Measurements from ENCODE around the gene TM9SF1. TPM values are rescaled to one million over a fixed set of nuclear protein-coding genes. Genes with fewer than 3 reads are reported as not detected.

Gene TM9SF1
- total and polyA plus RNA-seq, 2 of the 13 experiments (the other 11 are each of a cell fraction or from before 2014, with no cell fraction given), result 83.2 to 110 TPM

GRCh38 chr14:24195186-24196070 is at the start of gene TM9SF1 (continued):
- TF ChIP-seq, protein P1, sequence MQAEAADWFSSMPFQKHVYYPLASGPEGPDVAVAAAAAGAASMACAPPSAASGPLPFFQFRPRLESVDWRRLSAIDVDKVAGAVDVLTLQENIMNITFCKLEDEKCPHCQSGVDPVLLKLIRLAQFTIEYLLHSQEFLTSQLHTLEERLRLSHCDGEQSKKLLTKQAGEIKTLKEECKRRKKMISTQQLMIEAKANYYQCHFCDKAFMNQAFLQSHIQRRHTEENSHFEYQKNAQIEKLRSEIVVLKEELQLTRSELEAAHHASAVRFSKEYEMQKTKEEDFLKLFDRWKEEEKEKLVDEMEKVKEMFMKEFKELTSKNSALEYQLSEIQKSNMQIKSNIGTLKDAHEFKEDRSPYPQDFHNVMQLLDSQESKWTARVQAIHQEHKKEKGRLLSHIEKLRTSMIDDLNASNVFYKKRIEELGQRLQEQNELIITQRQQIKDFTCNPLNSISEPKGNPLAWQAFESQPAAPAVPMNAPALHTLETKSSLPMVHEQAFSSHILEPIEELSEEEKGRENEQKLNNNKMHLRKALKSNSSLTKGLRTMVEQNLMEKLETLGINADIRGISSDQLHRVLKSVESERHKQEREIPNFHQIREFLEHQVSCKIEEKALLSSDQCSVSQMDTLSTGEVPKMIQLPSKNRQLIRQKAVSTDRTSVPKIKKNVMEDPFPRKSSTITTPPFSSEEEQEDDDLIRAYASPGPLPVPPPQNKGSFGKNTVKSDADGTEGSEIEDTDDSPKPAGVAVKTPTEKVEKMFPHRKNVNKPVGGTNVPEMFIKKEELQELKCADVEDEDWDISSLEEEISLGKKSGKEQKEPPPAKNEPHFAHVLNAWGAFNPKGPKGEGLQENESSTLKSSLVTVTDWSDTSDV (CRISPR knock-in tag; IDR thresholded peaks at IDR 0.05), result peak; percentile 99
- TF ChIP-seq MED1 (CRISPR knock-in tag; IDR thresholded peaks at IDR 0.05) (peak; percentile 86), TAF1 (CRISPR knock-in tag; IDR thresholded peaks at IDR 0.05) (peak; percentile 100), ZNF691 (CRISPR knock-in tag; IDR thresholded peaks at IDR 0.05; ENCODE audit: borderline replicate concordance, low read depth) (peak; percentile 97), PHF20 (CRISPR knock-in tag; IDR thresholded peaks at IDR 0.05) (no peak), ZNF317 (CRISPR knock-in tag; IDR thresholded peaks at IDR 0.05) (peak; percentile 91), EED (CRISPR knock-in tag; IDR thresholded peaks at IDR 0.05) (peak; percentile 100), ZMYM3 (CRISPR knock-in tag; IDR thresholded peaks at IDR 0.05) (peak; percentile 76), ZNF512 (CRISPR knock-in tag; IDR thresholded peaks at IDR 0.05) (peak; percentile 87), MTF2 (CRISPR knock-in tag; IDR thresholded peaks at IDR 0.05; ENCODE audit: borderline replicate concordance) (peak; percentile 7; the same call in 1 of the 2 replicates), MEF2D (CRISPR knock-in tag; IDR thresholded peaks at IDR 0.05) (peak; percentile 95), RAD21 (CRISPR knock-in tag; IDR thresholded peaks at IDR 0.05) (peak; percentile 52), PPARG (CRISPR knock-in tag; conservative IDR thresholded peaks at IDR 0.05) (peak; percentile 84), KLF15 (CRISPR knock-in tag; IDR thresholded peaks at IDR 0.05; ENCODE audit: borderline replicate concordance) (peak; percentile 95), ZNF326 (CRISPR knock-in tag; IDR thresholded peaks at IDR 0.05; ENCODE audit: borderline replicate concordance) (peak; percentile 87), MAFK (conservative IDR thresholded peaks at IDR 0.05 in 1 of 2, IDR thresholded peaks at IDR 0.05 in 1 of 2; ENCODE audit: low read length in 2 of 2) (no peak), STAT5B (CRISPR knock-in tag; IDR thresholded peaks at IDR 0.05) (peak; percentile 72; the same call in 1 of the 2 replicates), ZNF619 (CRISPR knock-in tag; IDR thresholded peaks at IDR 0.05) (peak; percentile 100), FOXJ3 (CRISPR knock-in tag; IDR thresholded peaks at IDR 0.05; ENCODE audit: borderline replicate concordance) (peak; percentile 77), NFIB (CRISPR knock-in tag; IDR thresholded peaks at IDR 0.05; ENCODE audit: borderline replicate concordance) (peak; percentile 92; the same call in 1 of the 2 replicates), ZNF33B (CRISPR knock-in tag; IDR thresholded peaks at IDR 0.05) (peak; percentile 99), POLR2AphosphoS2 (IDR thresholded peaks at IDR 0.05; ENCODE audit: low read depth, low read length) (no peak; the same call in 1 of the 2 replicates)
- TF ChIP-seq, protein P2, sequence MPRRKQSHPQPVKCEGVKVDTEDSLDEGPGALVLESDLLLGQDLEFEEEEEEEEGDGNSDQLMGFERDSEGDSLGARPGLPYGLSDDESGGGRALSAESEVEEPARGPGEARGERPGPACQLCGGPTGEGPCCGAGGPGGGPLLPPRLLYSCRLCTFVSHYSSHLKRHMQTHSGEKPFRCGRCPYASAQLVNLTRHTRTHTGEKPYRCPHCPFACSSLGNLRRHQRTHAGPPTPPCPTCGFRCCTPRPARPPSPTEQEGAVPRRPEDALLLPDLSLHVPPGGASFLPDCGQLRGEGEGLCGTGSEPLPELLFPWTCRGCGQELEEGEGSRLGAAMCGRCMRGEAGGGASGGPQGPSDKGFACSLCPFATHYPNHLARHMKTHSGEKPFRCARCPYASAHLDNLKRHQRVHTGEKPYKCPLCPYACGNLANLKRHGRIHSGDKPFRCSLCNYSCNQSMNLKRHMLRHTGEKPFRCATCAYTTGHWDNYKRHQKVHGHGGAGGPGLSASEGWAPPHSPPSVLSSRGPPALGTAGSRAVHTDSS (CRISPR knock-in tag; conservative IDR thresholded peaks at IDR 0.05), result peak; percentile 20; the same call in 1 of the 2 replicates
